Measurements from ENCODE around the gene SLC14A1. TPM values are rescaled to one million over a fixed set of nuclear protein-coding genes. Genes with fewer than 3 reads are reported as not detected.

Gene SLC14A1
- total and polyA plus RNA-seq, 2 of the 13 experiments (the other 11 are each of a cell fraction or from before 2014, with no cell fraction given) = not detected

- TF ChIP-seq ZNF224 (CRISPR knock-in tag; IDR thresholded peaks at IDR 0.05) (no peak), ZNF121 (CRISPR knock-in tag; IDR thresholded peaks at IDR 0.05) (no peak), SP140L (CRISPR knock-in tag; IDR thresholded peaks at IDR 0.05; ENCODE audit: borderline replicate concordance) (no peak), CBX5 (CRISPR knock-in tag; IDR thresholded peaks at IDR 0.05; ENCODE audit: borderline replicate concordance) (no peak), IKZF5 (CRISPR knock-in tag; IDR thresholded peaks at IDR 0.05) (no peak), TOE1 (CRISPR knock-in tag; IDR thresholded peaks at IDR 0.05) (no peak), NFIC (IDR thresholded peaks at IDR 0.05; ENCODE audit: low read length) (no peak), ZNF784 (CRISPR knock-in tag; IDR thresholded peaks at IDR 0.05; ENCODE audit: borderline replicate concordance) (no peak)
- TF ChIP-seq, protein P1, sequence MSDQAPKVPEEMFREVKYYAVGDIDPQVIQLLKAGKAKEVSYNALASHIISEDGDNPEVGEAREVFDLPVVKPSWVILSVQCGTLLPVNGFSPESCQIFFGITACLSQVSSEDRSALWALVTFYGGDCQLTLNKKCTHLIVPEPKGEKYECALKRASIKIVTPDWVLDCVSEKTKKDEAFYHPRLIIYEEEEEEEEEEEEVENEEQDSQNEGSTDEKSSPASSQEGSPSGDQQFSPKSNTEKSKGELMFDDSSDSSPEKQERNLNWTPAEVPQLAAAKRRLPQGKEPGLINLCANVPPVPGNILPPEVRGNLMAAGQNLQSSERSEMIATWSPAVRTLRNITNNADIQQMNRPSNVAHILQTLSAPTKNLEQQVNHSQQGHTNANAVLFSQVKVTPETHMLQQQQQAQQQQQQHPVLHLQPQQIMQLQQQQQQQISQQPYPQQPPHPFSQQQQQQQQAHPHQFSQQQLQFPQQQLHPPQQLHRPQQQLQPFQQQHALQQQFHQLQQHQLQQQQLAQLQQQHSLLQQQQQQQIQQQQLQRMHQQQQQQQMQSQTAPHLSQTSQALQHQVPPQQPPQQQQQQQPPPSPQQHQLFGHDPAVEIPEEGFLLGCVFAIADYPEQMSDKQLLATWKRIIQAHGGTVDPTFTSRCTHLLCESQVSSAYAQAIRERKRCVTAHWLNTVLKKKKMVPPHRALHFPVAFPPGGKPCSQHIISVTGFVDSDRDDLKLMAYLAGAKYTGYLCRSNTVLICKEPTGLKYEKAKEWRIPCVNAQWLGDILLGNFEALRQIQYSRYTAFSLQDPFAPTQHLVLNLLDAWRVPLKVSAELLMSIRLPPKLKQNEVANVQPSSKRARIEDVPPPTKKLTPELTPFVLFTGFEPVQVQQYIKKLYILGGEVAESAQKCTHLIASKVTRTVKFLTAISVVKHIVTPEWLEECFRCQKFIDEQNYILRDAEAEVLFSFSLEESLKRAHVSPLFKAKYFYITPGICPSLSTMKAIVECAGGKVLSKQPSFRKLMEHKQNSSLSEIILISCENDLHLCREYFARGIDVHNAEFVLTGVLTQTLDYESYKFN (CRISPR knock-in tag; conservative IDR thresholded peaks at IDR 0.05) = no peak
Observed at GRCh38 chr18:45785134-45785533, 61.2 kb downstream of the SLC14A1 start (continued).

All from HepG2 (cell line).